Nephron (organoid): Measurements from ENCODE around the gene ROBO2.
A peak's percentile ranks its signal among the peaks of the same experiment; 100 is the strongest.

Experiments used
- H3K27ac Mint-ChIP-seq, 3 experiments: 2 replicates each; pipeline ENCODE4 v1.8.0; 2020; ENCODE audit warnings: mixed read lengths in 3 of 3, mild to moderate bottlenecking in 2 of 3, moderate library complexity in 1 of 3
- H3K27me3 Mint-ChIP-seq: 2 replicates; pipeline ENCODE4 v1.8.0; 2021; ENCODE audit warnings: low read depth, mild to moderate bottlenecking, moderate library complexity, mixed read lengths
- H3K36me3 Mint-ChIP-seq: 2 replicates; pipeline ENCODE4 v1.8.0; 2020; ENCODE audit warnings: low read depth, mixed read lengths
- H3K4me1 Mint-ChIP-seq: 2 replicates; pipeline ENCODE4 v1.8.0; 2020; ENCODE audit warnings: mixed read lengths
- H3K4me3 Mint-ChIP-seq, 3 experiments: 2 replicates each; pipeline ENCODE4 v1.8.0; 2020; ENCODE audit warnings: mild to moderate bottlenecking in 3 of 3, mixed read lengths in 3 of 3, moderate library complexity in 2 of 3
- H3K9me3 Mint-ChIP-seq: 2 replicates; pipeline ENCODE4 v1.8.0; 2020; ENCODE audit warnings: mixed read lengths
- CTCF ChIP-seq, 3 experiments: fragments of 200-600 bp; sonication (generic); IDR thresholded peaks; one replicate each; pipeline ENCODE4 v1.5.0; 2021; ENCODE audit warnings: antibody characterized with exemption in 3 of 3; ENCODE audit not compliant: unreplicated experiment in 3 of 3

Gene ROBO2

DNA sequence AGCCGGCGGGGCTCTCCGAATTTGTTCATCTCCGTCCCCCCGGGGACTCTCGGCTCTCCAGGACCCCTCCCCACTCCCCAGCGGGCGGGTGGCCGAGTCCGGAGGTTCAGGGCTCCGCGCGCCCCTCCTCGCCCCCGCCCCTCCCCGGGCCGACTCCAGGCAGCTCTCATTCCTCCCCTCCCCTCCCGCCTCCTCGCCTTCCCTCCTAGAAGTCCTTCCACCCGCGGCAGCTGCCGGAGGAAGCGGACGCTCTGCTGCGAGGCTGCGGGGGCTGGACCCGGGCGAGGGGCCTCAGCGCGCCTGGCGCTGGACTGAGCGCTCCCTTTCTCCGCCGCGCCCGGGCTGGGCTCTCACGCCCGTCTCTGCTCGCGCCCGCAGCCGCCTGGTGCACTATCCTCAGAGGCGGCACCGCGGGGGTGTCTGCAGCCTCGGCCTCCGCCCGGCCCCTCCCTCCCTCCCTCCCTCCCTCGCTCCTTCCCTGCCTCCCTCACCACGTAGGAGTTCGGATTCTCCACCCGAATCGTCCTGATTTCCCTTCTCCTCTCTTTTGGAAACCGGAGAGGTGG lies at the start of gene ROBO2:
TSS of gene ROBO2 (plus strand) at position 494 of the 566 bp plus-strand sequence. CDS start 687 bp downstream, outside the sequence.
- peaks cover 10% of the 10 kb centered on the region for H3K4me1 Mint-ChIP-seq
- no peaks in the 10 kb centered on the region for H3K9me3 Mint-ChIP-seq
- no peak for TF ChIP-seq CTCF (IDR thresholded peaks at IDR 0.05; ENCODE audit: unreplicated experiment in 3 of 3)
- no peaks in the 10 kb centered on the region for H3K36me3 Mint-ChIP-seq
- peak within 1 kb of the TSS; percentile 87 to 97 (median 91) for H3K4me3 Mint-ChIP-seq
- H3K27ac Mint-ChIP-seq, result peak within 1 kb of the TSS; percentile 56 to 89 (median 79)
- H3K27me3 Mint-ChIP-seq, result no peaks in the 10 kb centered on the region

DNA sequence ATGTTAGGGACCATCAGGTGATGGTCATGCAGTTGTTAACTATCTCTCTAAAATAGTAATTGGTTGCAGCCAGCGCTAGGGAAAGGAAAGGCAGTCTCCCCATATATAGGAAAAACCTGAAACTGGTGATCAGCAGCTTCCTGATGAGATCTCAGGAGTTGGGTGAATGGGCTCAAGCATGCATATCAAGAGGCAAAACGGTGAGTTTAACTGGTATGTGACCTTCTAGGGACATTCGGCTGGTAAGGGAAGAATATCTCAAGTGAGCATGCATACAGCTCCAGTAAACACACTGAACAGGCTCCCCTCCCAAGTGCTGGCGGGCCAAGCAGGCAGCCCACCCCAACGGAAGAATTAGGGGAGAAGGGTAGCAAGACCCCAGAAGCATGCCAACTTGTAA lies 49.3 kb upstream of the ROBO2 start:
- Mint-ChIP-seq H3K36me3 (no peaks in the 10 kb centered on the region), H3K9me3 (no peaks in the 10 kb centered on the region), H3K27ac (peak overlapping the region; percentile 13 to 85 (median 58)), H3K27me3 (no peaks in the 10 kb centered on the region), H3K4me1 (peaks cover 10% of the 10 kb centered on the region), H3K4me3 (no peak overlapping the region)
- no peak for TF ChIP-seq CTCF (IDR thresholded peaks at IDR 0.05; ENCODE audit: unreplicated experiment in 3 of 3)

DNA sequence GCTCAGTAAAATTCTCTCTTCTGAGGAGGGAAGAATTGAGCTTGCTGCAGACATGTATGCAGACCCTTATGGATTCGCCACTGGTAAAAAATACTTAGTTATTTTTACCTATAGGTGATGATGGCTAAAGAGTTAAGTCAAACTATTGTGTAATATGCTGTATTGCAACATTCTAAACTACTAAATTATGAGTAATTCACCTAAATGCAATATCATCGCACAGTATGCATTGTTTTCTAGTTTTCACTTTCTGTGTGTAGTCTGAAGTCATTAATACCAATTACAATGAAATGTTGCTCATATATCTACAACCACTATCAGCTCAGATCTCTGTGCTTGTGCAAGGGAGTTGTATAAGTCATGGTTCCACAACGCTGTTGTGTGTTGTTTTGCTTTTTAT lies 48.7 kb upstream of the ROBO2 start:
- Mint-ChIP-seq H3K9me3 (no peaks in the 10 kb centered on the region), H3K4me1 (peaks cover 10% of the 10 kb centered on the region), H3K4me3 (no peak overlapping the region), H3K27me3 (no peaks in the 10 kb centered on the region), H3K27ac (peak overlapping the region in 1 of 3 experiments; percentile 85), H3K36me3 (no peaks in the 10 kb centered on the region)
- TF ChIP-seq CTCF (IDR thresholded peaks at IDR 0.05; ENCODE audit: unreplicated experiment in 3 of 3), result no peak

DNA sequence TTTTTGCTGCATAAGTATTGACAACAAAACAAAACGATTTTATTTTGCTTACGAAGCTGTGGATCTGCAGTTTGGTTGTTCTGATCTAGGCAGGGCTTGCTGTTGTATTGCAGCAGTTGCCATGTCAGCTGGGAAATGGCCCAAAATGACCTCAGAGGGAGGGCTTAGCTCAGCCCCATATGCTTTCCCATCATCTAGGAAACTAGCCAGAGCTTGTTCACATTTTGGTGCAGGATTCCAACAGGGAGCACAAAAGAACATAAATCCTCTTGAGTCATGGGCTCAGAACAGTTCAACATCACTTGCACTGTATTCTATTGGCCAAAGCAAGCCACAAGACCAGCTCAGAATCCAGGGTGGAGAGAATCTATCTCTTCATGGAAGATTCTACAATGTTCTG lies 42.2 kb upstream of the ROBO2 start:
- H3K27me3 Mint-ChIP-seq, result no peaks in the 10 kb centered on the region
- H3K36me3 Mint-ChIP-seq, result no peaks in the 10 kb centered on the region
- no peak overlapping the region for H3K27ac Mint-ChIP-seq
- TF ChIP-seq CTCF (IDR thresholded peaks at IDR 0.05; ENCODE audit: unreplicated experiment in 3 of 3), result no peak
- no peak overlapping the region for H3K4me3 Mint-ChIP-seq
- peaks cover 14% of the 10 kb centered on the region for H3K4me1 Mint-ChIP-seq
- peaks cover 3% of the 10 kb centered on the region for H3K9me3 Mint-ChIP-seq

- TF ChIP-seq CTCF (IDR thresholded peaks at IDR 0.05; ENCODE audit: unreplicated experiment in 3 of 3), result no peak
- Mint-ChIP-seq H3K4me3 (no peak overlapping the region), H3K27ac (no peak overlapping the region), H3K36me3 (no peaks in the 10 kb centered on the region), H3K4me1 (peaks cover 14% of the 10 kb centered on the region), H3K9me3 (peaks cover 3% of the 10 kb centered on the region), H3K27me3 (no peaks in the 10 kb centered on the region)
These were observed 41.3 kb upstream of the ROBO2 start for GRCh38 chr3:76998555-76998954.

GRCh38 chr3:77001062-77001701 lies 38.7 kb upstream of the ROBO2 start:
- Mint-ChIP-seq H3K9me3 (peaks cover 5% of the 10 kb centered on the region), H3K4me1 (peaks cover 14% of the 10 kb centered on the region), H3K27me3 (no peaks in the 10 kb centered on the region), H3K4me3 (no peak overlapping the region), H3K36me3 (no peaks in the 10 kb centered on the region), H3K27ac (no peak overlapping the region)
- TF ChIP-seq CTCF (IDR thresholded peaks at IDR 0.05; ENCODE audit: unreplicated experiment in 3 of 3), result no peak
